ENCODE results near the gene SEMA4D. TPM values are rescaled to one million over a fixed set of nuclear protein-coding genes. Genes with fewer than 3 reads are reported as not detected.

SEMA4D gene
- polyA plus RNA-seq, 1 donor from 2014 or later: 34.0 TPM

GRCh38 chr9:89478821-89479668 is 18.9 kb downstream of the SEMA4D start:
- H4K20me1 ChIP-seq (ENCODE audit: insufficient read depth): no peaks in the 10 kb centered on the region
- H3K27ac ChIP-seq (ENCODE audit: low read length): no peak overlapping the region
- H3K36me3 ChIP-seq (ENCODE audit: insufficient read depth, low read length): no peaks in the 10 kb centered on the region
- TF ChIP-seq RAD21 (conservative IDR thresholded peaks at IDR 0.05): no peak
- no peak for TF ChIP-seq EZH2 (IDR thresholded peaks at IDR 0.05; ENCODE audit: borderline replicate concordance, insufficient read depth, low read length, poor library complexity, severe bottlenecking)
- no peak for TF ChIP-seq REST (IDR thresholded peaks at IDR 0.05; ENCODE audit: borderline replicate concordance)
- TF ChIP-seq EP300 (conservative IDR thresholded peaks at IDR 0.05; ENCODE audit: poor library complexity, severe bottlenecking): no peak
- TF ChIP-seq MXI1 (conservative IDR thresholded peaks at IDR 0.05; ENCODE audit: poor library complexity, severe bottlenecking): no peak
- no peak for TF ChIP-seq POLR2AphosphoS5 (IDR thresholded peaks at IDR 0.05)
- no peak for TF ChIP-seq TAF1 (IDR thresholded peaks at IDR 0.05; ENCODE audit: low read depth)
- TF ChIP-seq SMC3 (conservative IDR thresholded peaks at IDR 0.05; ENCODE audit: poor library complexity): no peak
- TF ChIP-seq CTCF (IDR thresholded peaks at IDR 0.05; ENCODE audit: poor library complexity, severe bottlenecking): no peak
- no peak overlapping the region for H3K4me2 ChIP-seq (ENCODE audit: low read length)
- H3K9me2 ChIP-seq (ENCODE audit: insufficient read depth, low read length): no peaks in the 10 kb centered on the region
- H3K27me3 ChIP-seq (ENCODE audit: insufficient read depth, low read depth, low read length): no peaks in the 10 kb centered on the region
- H3F3A ChIP-seq (ENCODE audit: insufficient read depth, low read length, poor library complexity, severe bottlenecking): no peaks in the 10 kb centered on the region
- no peak overlapping the region for H2AFZ ChIP-seq (ENCODE audit: low read depth, low read length)
- no peaks in the 10 kb centered on the region for H3K9me3 ChIP-seq (ENCODE audit: low read length)
- H3K79me2 ChIP-seq (replicated peaks; ENCODE audit: insufficient read depth, low read length): peaks cover 63% of the 10 kb centered on the region
- H3K4me3 ChIP-seq (ENCODE audit: low read length): no peak overlapping the region
- H3K9ac ChIP-seq (ENCODE audit: low read length): no peak overlapping the region

GRCh38 chr9:89477811-89478630 is 19.9 kb downstream of the SEMA4D start:
- Histone ChIP-seq H4K20me1 (ENCODE audit: insufficient read depth) (no peaks in the 10 kb centered on the region), H3K36me3 (ENCODE audit: insufficient read depth, low read length) (no peaks in the 10 kb centered on the region), H3K27me3 (ENCODE audit: insufficient read depth, low read depth, low read length) (no peaks in the 10 kb centered on the region), H3K9me3 (ENCODE audit: low read length) (no peaks in the 10 kb centered on the region), H3K27ac (ENCODE audit: low read length) (peak overlapping the region; percentile 6), H3K4me3 (ENCODE audit: low read length) (no peak overlapping the region), H3K79me2 (replicated peaks; ENCODE audit: insufficient read depth, low read length) (peaks cover 54% of the 10 kb centered on the region), H3K4me2 (ENCODE audit: low read length) (no peak overlapping the region), H3F3A (ENCODE audit: insufficient read depth, low read length, poor library complexity, severe bottlenecking) (no peaks in the 10 kb centered on the region), H3K9me2 (ENCODE audit: insufficient read depth, low read length) (no peaks in the 10 kb centered on the region), H3K9ac (ENCODE audit: low read length) (no peak overlapping the region), H2AFZ (ENCODE audit: low read depth, low read length) (no peak overlapping the region)
- no peak for TF ChIP-seq EZH2 (IDR thresholded peaks at IDR 0.05; ENCODE audit: borderline replicate concordance, insufficient read depth, low read length, poor library complexity, severe bottlenecking)
- no peak for TF ChIP-seq RAD21 (conservative IDR thresholded peaks at IDR 0.05)
- TF ChIP-seq SMC3 (conservative IDR thresholded peaks at IDR 0.05; ENCODE audit: poor library complexity): no peak
- TF ChIP-seq POLR2AphosphoS5 (IDR thresholded peaks at IDR 0.05): no peak
- TF ChIP-seq MXI1 (conservative IDR thresholded peaks at IDR 0.05; ENCODE audit: poor library complexity, severe bottlenecking): no peak
- no peak for TF ChIP-seq TAF1 (IDR thresholded peaks at IDR 0.05; ENCODE audit: low read depth)
- TF ChIP-seq EP300 (conservative IDR thresholded peaks at IDR 0.05; ENCODE audit: poor library complexity, severe bottlenecking): no peak
- no peak for TF ChIP-seq CTCF (IDR thresholded peaks at IDR 0.05; ENCODE audit: poor library complexity, severe bottlenecking)
- no peak for TF ChIP-seq REST (IDR thresholded peaks at IDR 0.05; ENCODE audit: borderline replicate concordance)
